Endothelial cell of umbilical vein (primary cell): ENCODE data around the gene TAPBP. TPM values are rescaled to one million over a fixed set of nuclear protein-coding genes. Genes with fewer than 3 reads are reported as not detected.
"Not testable (repeated sequence)": the region's sequence is repeated elsewhere in the genome, so short reads cannot be mapped to it uniquely, and the experiment has no call there.

ENCODE experiments used
- BruUV-seq: library from RNA; stranded (reverse); fragments of 400-500 nt; replicated peaks from 2 replicates; lab custom pipeline; 2021; lab: Mats Ljungman, UMichigan
- CTCF ChIA-PET: fragments of 300-600, 350-600 bp; sonication (Branson Sonifier 250); formaldehyde crosslinking; loops from one replicate; lab custom pipeline; 2021; ENCODE audit warnings: antibody characterized with exemption, inconsistent platforms; lab: Charles Lee
- POLR2A ChIA-PET: fragments of 300-600, 350-600 bp; sonication (Branson Sonifier 250); formaldehyde crosslinking; loops from one replicate; lab custom pipeline; 2021; ENCODE audit warnings: antibody characterized with exemption, inconsistent platforms; lab: Charles Lee
- DNase-seq: peaks from one replicate; pipeline ENCODE4 v3.0.0-alpha.2; 2011; ENCODE audit warnings: low read depth, low spot score
- FAIRE-seq: peaks from 2 replicates; lab custom pipeline; 2011; peaks lifted over from hg19 to GRCh38; lab: Jason Lieb, UNC
- H2AFZ ChIP-seq: 2 replicates; pipeline ENCODE4 v1.6.0; 2012; ENCODE audit warnings: low read depth, low read length, control low read depth, inconsistent platforms
- H3K27ac ChIP-seq: 2 replicates; pipeline ENCODE4 v1.5.1; 2011; ENCODE audit warnings: low read depth, mild to moderate bottlenecking, control low read depth, low read length, moderate library complexity; ENCODE audit not compliant: insufficient read depth
- H3K27me3 ChIP-seq, 2 experiments: 2 replicates each; pipeline versions ENCODE4 v1.6.0 to v1.6.1; 2011; ENCODE audit warnings: low read length in 2 of 2, mixed read lengths in 1 of 2; ENCODE audit not compliant: control insufficient read depth in 2 of 2, insufficient read depth in 2 of 2
- H3K36me3 ChIP-seq, 2 experiments: 2 replicates in 1 of 2; 3 replicates in 1 of 2; pipeline ENCODE4 v1.5.1; 2011; ENCODE audit warnings: low read length in 2 of 2, mild to moderate bottlenecking in 1 of 2, moderate library complexity in 1 of 2; ENCODE audit not compliant: control insufficient read depth in 2 of 2, insufficient read depth in 2 of 2; ENCODE audit errors: extremely low read depth in 1 of 2
- H3K4me1 ChIP-seq: 3 replicates; pipeline ENCODE4 v1.5.1; 2011; ENCODE audit warnings: mild to moderate bottlenecking, low read length; ENCODE audit not compliant: control insufficient read depth, insufficient read depth; ENCODE audit errors: extremely low read depth
- H3K4me2 ChIP-seq: 2 replicates; pipeline ENCODE4 v1.6.1; 2011; ENCODE audit warnings: low read length, control low read depth, mixed read lengths; ENCODE audit not compliant: insufficient read depth
- H3K4me3 ChIP-seq, 3 experiments: fragments of 200-600 bp in 1 of 3; sonication (generic), shearing (Covaris generic) in 1 of 3; replicated peaks in 1 of 3; 2 replicates each; pipeline ENCODE4 v1.5.1; 2011 to 2016; ENCODE audit warnings: control low read depth in 3 of 3, low read length in 3 of 3, mild to moderate bottlenecking in 2 of 3, inconsistent platforms in 1 of 3, low read depth in 1 of 3, moderate library complexity in 1 of 3; ENCODE audit not compliant: insufficient read depth in 1 of 3
- H3K79me2 ChIP-seq: 2 replicates; pipeline ENCODE4 v1.6.0; 2012; ENCODE audit warnings: low read length, inconsistent platforms; ENCODE audit not compliant: control insufficient read depth, insufficient read depth
- H3K9ac ChIP-seq: replicated peaks from 2 replicates; pipeline ENCODE3; 2011; ENCODE audit warnings: low read length, control low read depth; ENCODE audit not compliant: insufficient read depth; ENCODE audit errors: extremely low read depth
- H3K9me1 ChIP-seq: replicated peaks from 3 replicates; pipeline ENCODE4 v1.6.0; 2011; ENCODE audit warnings: mild to moderate bottlenecking, low read length; ENCODE audit not compliant: control insufficient read depth, insufficient read depth; ENCODE audit errors: extremely low read depth
- H3K9me3 ChIP-seq: replicated peaks from 2 replicates; pipeline ENCODE4 v1.5.1; 2012; ENCODE audit warnings: low read length, inconsistent platforms; ENCODE audit not compliant: control insufficient read depth, insufficient read depth
- H4K20me1 ChIP-seq: replicated peaks from 2 replicates; pipeline ENCODE3; 2011; ENCODE audit warnings: mild to moderate bottlenecking, low read length; ENCODE audit not compliant: control insufficient read depth, insufficient read depth; ENCODE audit errors: extremely low read depth
- CTCF ChIP-seq, 2 donors: IDR thresholded peaks; 1 replicate in 1 of 2; 2 replicates in 1 of 2; pipeline ENCODE4 v1.5.1; 2011; ENCODE audit warnings: low read length in 2 of 2, mild to moderate bottlenecking in 2 of 2, moderate library complexity in 2 of 2, control low read depth in 1 of 2, inconsistent platforms in 1 of 2, low read depth in 1 of 2; ENCODE audit not compliant: insufficient read depth in 1 of 2; ENCODE audit errors: extremely low read depth in 1 of 2
- EZH2 ChIP-seq: IDR thresholded peaks from 2 replicates; pipeline ENCODE4 v1.6.1; 2012; ENCODE audit warnings: borderline replicate concordance, low read depth, mild to moderate bottlenecking, moderate library complexity, low read length, inconsistent platforms; ENCODE audit not compliant: severe bottlenecking
- FOS ChIP-seq: IDR thresholded peaks from 2 replicates; pipeline ENCODE4 v1.6.1; 2011; ENCODE audit warnings: mild to moderate bottlenecking, low read length, moderate library complexity, borderline replicate concordance; ENCODE audit not compliant: insufficient read depth
- GATA2 ChIP-seq: IDR thresholded peaks from 2 replicates; pipeline ENCODE4 v1.7.0; 2011; ENCODE audit warnings: low read depth, mild to moderate bottlenecking, moderate library complexity, mixed read lengths, low read length; ENCODE audit not compliant: insufficient read length, insufficient read depth
- MAX ChIP-seq: IDR thresholded peaks from 2 replicates; pipeline ENCODE4 v1.6.1; 2011; ENCODE audit not compliant: insufficient read depth, insufficient read length
- POLR2A ChIP-seq: IDR thresholded peaks from 2 replicates; pipeline ENCODE4 v1.6.1; 2012; ENCODE audit warnings: low read depth, mild to moderate bottlenecking, control low read depth, low read length
- dilution Hi-C: fragments of 300-500 bp; cut with MboI; formaldehyde crosslinking; loops from one replicate; pipeline ENCODE4 v1.15.0; 2019; ENCODE audit warnings: low sequenced_read_pairs; ENCODE audit not compliant: extremely low pct_ligation_motif_present
- intact Hi-C: fragments of 100-400 bp; cut with micrococcal nuclease; formaldehyde crosslinking; loops from one replicate; pipeline ENCODE4 v1.10.0; 2022
- polyA plus RNA-seq, 4 experiments: library from polyadenylated mRNA; depleted of rRNA in 3 of 4; stranded (reverse) in 3 of 4; unstranded in 1 of 4; fragments of >200 nt; gene quantifications; 2 replicates each; pipeline versions ENCODE4 v1.2.1 to v1.2.3, GENCODE V29; 2011 to 2012; ENCODE audit warnings: missing spikeins in 1 of 4
- total RNA-seq: library from RNA; stranded (reverse); gene quantifications from 2 replicates; pipeline ENCODE4 v1.2.3, GENCODE V29; 2021

TAPBP gene
- total and polyA plus RNA-seq, 2 donors (not counting 3 experiments of a cell fraction or from before 2014, with no cell fraction given), result 69.6 to 98.0 TPM

- DNase-seq (no peak), FAIRE-seq (peak; percentile 8)
- H3K9me1 ChIP-seq, result no peaks in the 10 kb centered on the region
- peaks cover 5% of the 10 kb centered on the region for H4K20me1 ChIP-seq
- no peaks in the 10 kb centered on the region for H3K9me3 ChIP-seq
- BruUV-seq, result no TSS peak
- H3K4me2 ChIP-seq, result peak overlapping the region; percentile 39
- no peaks in the 10 kb centered on the region for H3K27me3 ChIP-seq
- CTCF ChIA-PET, result interaction anchor here (0.8 to 4.0 kb wide), 8 partner anchors 12 to 149 kb away, joined by 3 to 39 read pairs (median 6); partner anchors contain the start of genes PFDN6, RGL2, TAPBP and WDR46
- TF ChIP-seq GATA2 (no peak), FOS (no peak), POLR2A (no peak), MAX (no peak), EZH2 (no peak), CTCF (IDR thresholded peaks at IDR 0.05; ENCODE audit: extremely low read depth in 1 of 2, insufficient read depth in 1 of 2, low read depth in 1 of 2, low read length in 2 of 2) (no peak)
- no peak overlapping the region for H3K9ac ChIP-seq
- H3K36me3 ChIP-seq, result peaks cover 8 to 37% of the 10 kb centered on the region in 2 experiments
- peaks cover 43% of the 10 kb centered on the region for H3K4me1 ChIP-seq
- dilution Hi-C loops, result no loop called here
- H3K27ac ChIP-seq, result peak overlapping the region; percentile 4
- intact Hi-C loops, result loop anchor here (2.0 kb wide), 1 partner anchor 36 kb away; no protein-coding TSS in a partner anchor
- H3K79me2 ChIP-seq, result peaks cover 40% of the 10 kb centered on the region
- POLR2A ChIA-PET, result interaction anchor here (0.6 to 1.0 kb wide), 2 partner anchors 13 to 34 kb away, joined by 4 to 5 read pairs; partner anchors contain the start of genes PFDN6 and WDR46
- no peak overlapping the region for H2AFZ ChIP-seq
- H3K4me3 ChIP-seq, result peak overlapping the region in 2 of 3 experiments; percentile 26 to 53
Measured at GRCh38 chr6:33276581-33276863, 37.4 kb downstream of the TAPBP start.

- H2AFZ ChIP-seq, H3K27ac ChIP-seq, H4K20me1 ChIP-seq, H3K9me3 ChIP-seq, BruUV-seq, DNase-seq, H3K27me3 ChIP-seq, FAIRE-seq, H3K9ac ChIP-seq, dilution Hi-C loops, H3K9me1 ChIP-seq: not testable (repeated sequence)
- POLR2A ChIA-PET, result interaction anchor here (0.6 kb wide), 1 partner anchor 35 kb away, joined by 5 read pairs; no protein-coding TSS in a partner anchor
- Histone ChIP-seq H3K4me1 (peaks cover 45% of the 10 kb centered on the region), H3K79me2 (peaks cover 43% of the 10 kb centered on the region), H3K36me3 (peaks cover 8 to 35% of the 10 kb centered on the region in 2 experiments), H3K4me2 (peak overlapping the region; percentile 97), H3K4me3 (peak overlapping the region in 1 of 3 experiments; percentile 26)
- intact Hi-C loops, result loop anchor here (2.0 kb wide), 1 partner anchor 37 kb away; no protein-coding TSS in a partner anchor
- CTCF ChIA-PET, result interaction anchor here (4.0 kb wide), 1 partner anchor 23 kb away, joined by 39 read pairs; the partner anchor contains the start of gene RGL2
Measured at GRCh38 chr6:33275795-33276580, 37.9 kb downstream of the TAPBP start.
